WI38 (cell line): ENCODE data around the gene ZNF473.
A peak's percentile ranks its signal among the peaks of the same experiment; 100 is the strongest.

Source experiments
- H3K4me3 ChIP-seq: 2 replicates; pipeline ENCODE4 v1.5.1; 2011; ENCODE audit warnings: low read depth, mild to moderate bottlenecking, control low read depth, low read length
- TF ChIP-seq, protein P1 (sequence below): IDR thresholded peaks from 2 replicates; pipeline ENCODE4 v1.5.1; 2012; ENCODE audit warnings: low read depth, mild to moderate bottlenecking, control low read depth, low read length

ZNF473 gene

GRCh38 chr19:50036908-50037307, 11.1 kb downstream of the ZNF473 start:
- TF ChIP-seq, protein P1, sequence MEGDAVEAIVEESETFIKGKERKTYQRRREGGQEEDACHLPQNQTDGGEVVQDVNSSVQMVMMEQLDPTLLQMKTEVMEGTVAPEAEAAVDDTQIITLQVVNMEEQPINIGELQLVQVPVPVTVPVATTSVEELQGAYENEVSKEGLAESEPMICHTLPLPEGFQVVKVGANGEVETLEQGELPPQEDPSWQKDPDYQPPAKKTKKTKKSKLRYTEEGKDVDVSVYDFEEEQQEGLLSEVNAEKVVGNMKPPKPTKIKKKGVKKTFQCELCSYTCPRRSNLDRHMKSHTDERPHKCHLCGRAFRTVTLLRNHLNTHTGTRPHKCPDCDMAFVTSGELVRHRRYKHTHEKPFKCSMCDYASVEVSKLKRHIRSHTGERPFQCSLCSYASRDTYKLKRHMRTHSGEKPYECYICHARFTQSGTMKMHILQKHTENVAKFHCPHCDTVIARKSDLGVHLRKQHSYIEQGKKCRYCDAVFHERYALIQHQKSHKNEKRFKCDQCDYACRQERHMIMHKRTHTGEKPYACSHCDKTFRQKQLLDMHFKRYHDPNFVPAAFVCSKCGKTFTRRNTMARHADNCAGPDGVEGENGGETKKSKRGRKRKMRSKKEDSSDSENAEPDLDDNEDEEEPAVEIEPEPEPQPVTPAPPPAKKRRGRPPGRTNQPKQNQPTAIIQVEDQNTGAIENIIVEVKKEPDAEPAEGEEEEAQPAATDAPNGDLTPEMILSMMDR, result no peak
- no peak overlapping the region for H3K4me3 ChIP-seq

DNA sequence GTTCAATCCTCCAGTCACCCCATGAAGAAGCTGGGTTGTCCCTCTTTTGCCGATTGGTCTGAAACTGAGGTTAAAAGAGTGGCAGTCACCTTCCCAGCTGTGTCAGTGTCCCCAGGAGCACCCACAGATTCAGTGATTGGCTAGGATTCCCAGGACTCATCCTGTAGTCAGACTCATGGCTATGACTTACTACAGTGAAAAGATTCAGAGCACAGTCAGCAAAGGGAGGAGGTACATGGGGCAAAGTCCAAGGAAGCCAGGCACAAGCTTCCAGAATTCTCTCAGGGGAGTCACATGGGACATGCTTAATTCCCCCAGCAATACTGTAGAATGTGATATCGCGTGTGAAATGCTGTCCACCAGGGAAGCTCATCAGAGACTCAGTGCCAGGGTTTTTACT, 14.2 kb downstream of the ZNF473 start:
- TF ChIP-seq, protein P1, result no peak
- H3K4me3 ChIP-seq, result no peak overlapping the region

DNA sequence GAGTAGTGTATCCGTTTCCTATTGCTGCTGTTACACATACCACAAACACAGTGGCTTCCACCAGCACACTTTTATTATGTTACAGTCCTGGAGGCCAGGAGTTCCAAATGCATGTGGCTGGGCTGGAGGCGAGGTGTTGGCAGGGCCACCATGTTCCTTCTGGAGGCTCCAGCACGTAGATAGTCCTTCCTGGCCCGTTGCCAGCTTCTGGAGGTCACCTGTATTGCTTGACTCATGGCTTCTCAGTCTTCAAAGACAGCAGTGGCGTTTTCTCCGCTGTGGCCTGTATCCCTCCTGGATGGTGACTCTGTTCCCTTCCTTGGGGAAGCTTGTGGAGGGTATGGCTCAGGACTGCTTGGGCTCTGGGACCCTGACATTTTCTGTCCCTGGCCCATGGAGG, 15.2 kb downstream of the ZNF473 start:
- TF ChIP-seq, protein P1, result no peak

DNA sequence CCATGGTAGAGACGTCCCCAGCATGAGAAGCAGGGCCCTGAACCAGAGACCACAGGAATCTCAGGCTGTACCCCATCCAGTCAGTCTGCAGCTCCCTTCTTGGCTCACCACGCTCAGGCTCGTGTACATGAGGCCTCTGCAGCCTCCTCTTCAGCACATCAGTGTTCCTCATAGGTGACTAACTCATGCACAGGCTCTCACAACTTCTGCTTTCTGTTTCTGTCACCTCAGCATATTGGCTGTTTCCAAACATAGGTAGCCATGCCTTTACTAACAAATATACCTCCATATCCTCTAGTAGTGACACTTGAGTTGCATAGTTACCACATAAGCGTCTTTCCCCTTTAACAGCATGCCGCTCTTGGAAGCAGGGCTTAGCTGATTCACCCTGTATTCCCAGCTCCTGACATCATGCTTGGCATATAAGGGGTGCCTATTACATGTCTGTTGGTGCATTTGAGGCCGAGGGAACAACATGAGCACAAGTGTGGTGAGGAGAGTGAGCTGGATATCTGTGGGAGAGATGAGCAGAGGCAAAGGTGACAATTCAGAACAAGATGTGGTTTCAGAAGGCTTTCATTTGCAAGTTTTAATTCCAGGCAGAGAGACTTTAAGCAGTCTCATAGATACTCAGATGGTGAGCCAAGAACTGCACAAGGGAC, 16.7 kb downstream of the ZNF473 start:
- H3K4me3 ChIP-seq, result no peak overlapping the region
- TF ChIP-seq, protein P1, result no peak

More for the DNA sequence above, 15.2 kb downstream of the ZNF473 start:
- no peak overlapping the region for H3K4me3 ChIP-seq

DNA sequence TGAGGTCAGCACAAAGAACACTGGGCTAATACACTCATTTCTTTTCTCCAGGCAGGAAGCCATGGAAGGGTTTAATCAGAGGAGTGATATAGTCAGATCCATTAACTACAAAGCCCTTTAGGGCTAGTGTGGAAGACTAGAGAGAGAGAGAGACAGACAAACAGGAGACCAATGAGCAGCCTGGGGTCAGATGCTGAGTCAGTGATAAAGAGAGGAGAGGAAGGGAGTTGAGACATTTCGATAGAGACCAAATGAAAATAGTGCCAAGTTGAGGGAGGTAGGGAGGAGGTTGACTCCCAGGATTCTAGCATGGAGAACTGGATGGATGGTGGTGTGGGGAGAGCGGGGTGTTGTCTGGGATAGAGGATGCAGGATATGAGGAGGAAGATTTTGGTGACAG, 18.2 kb downstream of the ZNF473 start:
- TF ChIP-seq, protein P1, result no peak
- no peak overlapping the region for H3K4me3 ChIP-seq

- TF ChIP-seq, protein P1, result no peak
Measured at GRCh38 chr19:50044922-50045321, 19.1 kb downstream of the ZNF473 start.

DNA sequence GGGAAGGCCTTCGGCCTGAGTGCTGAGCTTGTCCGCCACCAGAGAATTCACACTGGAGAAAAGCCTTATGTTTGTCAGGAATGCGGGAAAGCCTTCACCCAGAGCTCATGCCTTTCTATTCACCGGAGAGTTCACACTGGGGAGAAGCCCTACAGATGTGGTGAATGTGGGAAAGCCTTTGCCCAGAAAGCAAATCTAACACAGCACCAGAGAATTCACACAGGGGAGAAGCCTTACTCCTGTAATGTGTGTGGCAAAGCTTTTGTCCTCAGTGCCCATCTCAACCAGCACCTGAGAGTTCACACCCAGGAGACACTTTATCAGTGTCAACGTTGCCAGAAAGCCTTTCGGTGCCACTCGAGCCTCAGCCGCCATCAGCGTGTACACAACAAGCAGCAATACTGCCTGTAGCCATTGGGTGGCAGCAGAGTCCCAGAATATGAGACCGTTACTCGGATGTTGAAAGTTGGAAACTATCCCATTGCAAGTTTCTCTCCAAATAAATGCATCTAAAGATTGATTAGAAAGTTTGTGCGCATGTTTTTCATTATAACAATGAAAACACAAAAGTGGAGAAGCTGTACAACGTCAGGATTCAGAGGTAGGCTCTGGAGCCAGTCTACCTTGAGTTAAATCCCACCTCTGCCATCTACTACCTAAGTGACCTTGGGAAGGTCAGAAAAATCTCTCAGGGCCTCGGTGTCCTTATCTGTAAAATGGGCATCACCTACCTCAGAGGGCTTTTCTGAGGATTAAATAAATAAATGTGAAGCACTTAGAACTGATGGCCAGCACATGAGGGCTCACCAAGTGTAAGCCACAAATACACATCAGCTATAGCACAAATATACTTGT, 21.1 kb downstream of the ZNF473 start:
- no peak overlapping the region for H3K4me3 ChIP-seq
- TF ChIP-seq, protein P1, result peak; percentile 30

More at GRCh38 chr19:50044922-50045321, 19.1 kb downstream of the ZNF473 start:
- H3K4me3 ChIP-seq, result no peak overlapping the region
